Smooth muscle cell of the brain vasculature (primary cell): ENCODE results near the gene PRKCD.

Experiments
- DNase-seq: peaks from one replicate; pipeline ENCODE4 v3.0.0-alpha.2; 2012; ENCODE audit warnings: low read depth, low spot score

The PRKCD gene

GRCh38 chr3:53169832-53170324 is 8.9 kb downstream of the PRKCD start:
- DNase-seq = no peak

- DNase-seq = no peak
Observed at GRCh38 chr3:53170325-53171063, 9.5 kb downstream of the PRKCD start.

- no peak for DNase-seq
Observed at GRCh38 chr3:53171064-53171418, 10.0 kb downstream of the PRKCD start.

GRCh38 chr3:53171827-53172505 is 11.0 kb downstream of the PRKCD start:
- DNase-seq = no peak

- no peak for DNase-seq
Observed at GRCh38 chr3:53173107-53173506, 12.1 kb downstream of the PRKCD start.

- no peak for DNase-seq
Observed at GRCh38 chr3:53174346-53175250, 13.6 kb downstream of the PRKCD start.

- DNase-seq = no peak
Observed at GRCh38 chr3:53175613-53176540, 14.9 kb downstream of the PRKCD start.

- DNase-seq = no peak
Observed at GRCh38 chr3:53178246-53178645, 17.2 kb downstream of the PRKCD start.

- DNase-seq = no peak
Observed at GRCh38 chr3:53179580-53179979, 18.6 kb downstream of the PRKCD start.

- no peak for DNase-seq
Observed at GRCh38 chr3:53180305-53181023, 19.5 kb downstream of the PRKCD start.

GRCh38 chr3:53181024-53181371 is 20.0 kb downstream of the PRKCD start:
- no peak for DNase-seq

GRCh38 chr3:53181528-53181927 is 20.5 kb downstream of the PRKCD start:
- no peak for DNase-seq

GRCh38 chr3:53182764-53183355 is 21.9 kb downstream of the PRKCD start:
- DNase-seq = no peak

- no peak for DNase-seq
Observed at GRCh38 chr3:53183514-53183913, 22.5 kb downstream of the PRKCD start.

GRCh38 chr3:53184701-53185100 is 23.7 kb downstream of the PRKCD start:
- no peak for DNase-seq

- DNase-seq = no peak
Observed at GRCh38 chr3:53185761-53186465, 24.9 kb downstream of the PRKCD start.

GRCh38 chr3:53186726-53187125 is 25.7 kb downstream of the PRKCD start:
- no peak for DNase-seq

GRCh38 chr3:53187430-53187829 is 26.4 kb downstream of the PRKCD start:
- no peak for DNase-seq

- no peak for DNase-seq
Observed at GRCh38 chr3:53188136-53188685, 27.2 kb downstream of the PRKCD start.
